DOHH2 (cell line): ENCODE measurements around the gene IFRD1.

Experiments
- H3F3A ChIP-seq: fragments of 200-600 bp; sonication (generic), shearing (Covaris generic); 2 replicates; pipeline ENCODE4 v1.6.0; 2016; ENCODE audit warnings: antibody characterized with exemption, mild to moderate bottlenecking; ENCODE audit not compliant: control insufficient read depth, insufficient read depth
- H3K27ac ChIP-seq: fragments of 200-600 bp; sonication (generic); 2 replicates; pipeline ENCODE4 v1.5.1; 2014; ENCODE audit warnings: low read depth, mild to moderate bottlenecking, low read length, moderate library complexity
- H3K27me3 ChIP-seq: fragments of 200-600 bp; sonication (generic); 2 replicates; pipeline ENCODE4 v1.6.1; 2014; ENCODE audit warnings: mild to moderate bottlenecking, low read length, mixed read lengths; ENCODE audit not compliant: control insufficient read depth
- H3K36me3 ChIP-seq: fragments of 200-600 bp; sonication (generic); 2 replicates; pipeline ENCODE4 v1.6.1; 2014; ENCODE audit warnings: mild to moderate bottlenecking, low read length, moderate library complexity, mixed read lengths; ENCODE audit not compliant: control insufficient read depth
- H3K4me1 ChIP-seq: fragments of 200-600 bp; sonication (generic); 2 replicates; pipeline ENCODE4 v1.6.1; 2014; ENCODE audit warnings: mild to moderate bottlenecking, low read length, mixed read lengths; ENCODE audit not compliant: control insufficient read depth
- H3K4me2 ChIP-seq: fragments of 200-600 bp; sonication (generic); 2 replicates; pipeline ENCODE4 v1.6.0; 2014; ENCODE audit warnings: mild to moderate bottlenecking, low read length, moderate library complexity
- H3K4me3 ChIP-seq: fragments of 200-600 bp; sonication (generic); 2 replicates; pipeline ENCODE4 v1.5.1; 2014; ENCODE audit warnings: mild to moderate bottlenecking, low read length, mixed read lengths
- H3K79me2 ChIP-seq: fragments of 200-600 bp; sonication (generic); 2 replicates; pipeline ENCODE4 v1.6.1; 2014; ENCODE audit warnings: mild to moderate bottlenecking, low read length, mixed read lengths; ENCODE audit not compliant: control insufficient read depth
- H3K9me2 ChIP-seq: fragments of 200-600 bp; sonication (generic); replicated peaks from 2 replicates; pipeline ENCODE4 v1.6.1; 2014; ENCODE audit warnings: mild to moderate bottlenecking, low read length, mixed read lengths; ENCODE audit not compliant: control insufficient read depth
- H3K9me3 ChIP-seq: fragments of 200-600 bp; sonication (generic); 2 replicates; pipeline ENCODE4 v1.6.1; 2014; ENCODE audit warnings: antibody characterized with exemption, low read length, mixed read lengths; ENCODE audit not compliant: control insufficient read depth, insufficient read depth
- H4K20me1 ChIP-seq: fragments of 200-600 bp; sonication (generic); 2 replicates; pipeline ENCODE4 v1.6.0; 2014; ENCODE audit warnings: low read depth, mild to moderate bottlenecking, antibody characterized with exemption, low read length, moderate library complexity; ENCODE audit not compliant: control insufficient read depth, insufficient read depth
- EZH2phosphoT487 ChIP-seq: fragments of 200-600 bp; sonication (generic); IDR thresholded peaks from 2 replicates; pipeline ENCODE4 v1.6.1; 2017; ENCODE audit warnings: borderline replicate concordance, mild to moderate bottlenecking, antibody characterized with exemption, low read length, moderate library complexity, mixed read lengths
- TF ChIP-seq, protein P1 (sequence below): fragments of 200-600 bp; sonication (generic); IDR thresholded peaks from one replicate; pipeline ENCODE4 v1.5.1; 2014; ENCODE audit warnings: antibody characterized with exemption, mild to moderate bottlenecking, low read depth, low read length; ENCODE audit not compliant: poor library complexity, severe bottlenecking

Gene IFRD1

DNA sequence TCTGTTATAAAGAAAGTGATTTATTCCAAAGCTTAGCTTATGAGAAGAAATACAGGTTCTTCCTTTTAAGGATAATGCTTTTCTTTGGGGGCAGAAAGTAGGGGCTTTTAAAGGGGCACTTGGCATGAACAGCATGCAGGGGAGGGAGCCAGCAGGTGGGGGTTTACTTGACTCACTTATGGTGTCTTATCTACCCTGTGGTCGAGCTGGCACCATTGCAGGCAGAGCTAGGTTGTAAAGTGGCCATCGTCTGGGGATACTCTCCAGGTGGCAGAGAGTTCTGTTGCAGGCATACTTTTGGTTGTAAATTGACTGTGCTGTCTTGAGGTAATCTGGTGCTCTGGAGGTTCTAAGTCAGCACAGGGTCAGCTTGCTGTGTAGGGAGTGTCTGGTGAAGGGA, 26.3 kb upstream of the IFRD1 start:
- no peaks in the 10 kb centered on the region for H3K9me3 ChIP-seq

DNA sequence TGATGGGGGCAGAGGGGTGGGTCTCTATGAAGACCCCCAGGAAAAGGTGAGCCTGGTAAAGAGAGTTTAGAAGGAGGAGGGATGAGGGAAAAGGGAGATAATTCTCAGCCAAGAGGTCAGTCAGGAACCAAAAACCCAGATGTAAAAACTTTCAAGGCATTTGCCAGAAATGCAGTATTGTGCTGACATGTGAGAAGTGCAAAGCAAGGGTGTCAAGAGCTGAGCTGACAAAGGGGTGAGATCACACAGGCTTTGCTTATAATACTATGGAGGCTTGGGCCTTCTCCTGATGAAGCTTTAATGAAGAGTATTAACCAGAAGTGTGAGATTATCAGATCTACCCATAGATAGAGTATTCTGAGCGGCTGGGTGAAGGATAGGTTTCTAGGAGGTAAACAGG, 22.3 kb upstream of the IFRD1 start:
- Histone ChIP-seq H3K27me3 (no peaks in the 10 kb centered on the region), H3F3A (no peaks in the 10 kb centered on the region), H3K9me3 (no peaks in the 10 kb centered on the region), H3K9me2 (no peaks in the 10 kb centered on the region), H3K4me2 (no peak overlapping the region), H3K4me3 (no peak overlapping the region), H3K27ac (no peak overlapping the region), H4K20me1 (no peaks in the 10 kb centered on the region), H3K79me2 (no peaks in the 10 kb centered on the region), H3K36me3 (no peaks in the 10 kb centered on the region), H3K4me1 (peaks cover 20% of the 10 kb centered on the region)
- TF ChIP-seq, protein P1, sequence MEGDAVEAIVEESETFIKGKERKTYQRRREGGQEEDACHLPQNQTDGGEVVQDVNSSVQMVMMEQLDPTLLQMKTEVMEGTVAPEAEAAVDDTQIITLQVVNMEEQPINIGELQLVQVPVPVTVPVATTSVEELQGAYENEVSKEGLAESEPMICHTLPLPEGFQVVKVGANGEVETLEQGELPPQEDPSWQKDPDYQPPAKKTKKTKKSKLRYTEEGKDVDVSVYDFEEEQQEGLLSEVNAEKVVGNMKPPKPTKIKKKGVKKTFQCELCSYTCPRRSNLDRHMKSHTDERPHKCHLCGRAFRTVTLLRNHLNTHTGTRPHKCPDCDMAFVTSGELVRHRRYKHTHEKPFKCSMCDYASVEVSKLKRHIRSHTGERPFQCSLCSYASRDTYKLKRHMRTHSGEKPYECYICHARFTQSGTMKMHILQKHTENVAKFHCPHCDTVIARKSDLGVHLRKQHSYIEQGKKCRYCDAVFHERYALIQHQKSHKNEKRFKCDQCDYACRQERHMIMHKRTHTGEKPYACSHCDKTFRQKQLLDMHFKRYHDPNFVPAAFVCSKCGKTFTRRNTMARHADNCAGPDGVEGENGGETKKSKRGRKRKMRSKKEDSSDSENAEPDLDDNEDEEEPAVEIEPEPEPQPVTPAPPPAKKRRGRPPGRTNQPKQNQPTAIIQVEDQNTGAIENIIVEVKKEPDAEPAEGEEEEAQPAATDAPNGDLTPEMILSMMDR: no peak
- TF ChIP-seq EZH2phosphoT487: no peak

More for the DNA sequence above, 26.3 kb upstream of the IFRD1 start:
- Histone ChIP-seq H3K9me2 (no peaks in the 10 kb centered on the region), H4K20me1 (no peaks in the 10 kb centered on the region), H3K36me3 (no peaks in the 10 kb centered on the region), H3K4me1 (peaks cover 37% of the 10 kb centered on the region), H3K27ac (no peak overlapping the region), H3K4me2 (no peak overlapping the region), H3K4me3 (no peak overlapping the region), H3F3A (peaks cover 8% of the 10 kb centered on the region), H3K27me3 (no peaks in the 10 kb centered on the region), H3K79me2 (no peaks in the 10 kb centered on the region)
- TF ChIP-seq EZH2phosphoT487: no peak
- TF ChIP-seq, protein P1: no peak

DNA sequence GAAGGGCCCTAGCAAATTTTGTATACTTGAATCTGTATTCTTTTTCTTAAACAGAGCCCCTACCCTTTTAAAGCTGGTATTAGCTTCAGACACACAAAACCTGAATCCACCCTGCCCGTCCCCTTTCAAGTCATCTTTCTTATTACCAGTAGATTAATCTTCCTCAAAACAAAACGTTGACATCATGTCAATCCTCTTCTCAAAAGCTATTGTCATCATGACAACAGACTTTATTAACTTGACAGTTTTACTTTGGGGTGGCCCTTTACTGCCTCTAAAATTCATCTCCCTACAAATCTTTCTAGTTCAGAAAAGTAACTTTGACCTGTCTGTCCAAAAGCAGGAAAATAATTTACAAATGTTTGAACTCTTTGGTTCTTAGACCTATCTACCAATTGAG, 21.5 kb upstream of the IFRD1 start:
- H3K27ac ChIP-seq: no peak overlapping the region
- TF ChIP-seq EZH2phosphoT487: no peak
- TF ChIP-seq, protein P1: no peak
- no peaks in the 10 kb centered on the region for H3F3A ChIP-seq
- no peaks in the 10 kb centered on the region for H3K9me2 ChIP-seq
- no peaks in the 10 kb centered on the region for H3K9me3 ChIP-seq
- H3K27me3 ChIP-seq: no peaks in the 10 kb centered on the region
- H3K4me2 ChIP-seq: no peak overlapping the region
- no peaks in the 10 kb centered on the region for H3K36me3 ChIP-seq
- H4K20me1 ChIP-seq: no peaks in the 10 kb centered on the region
- peaks cover 20% of the 10 kb centered on the region for H3K4me1 ChIP-seq
- no peaks in the 10 kb centered on the region for H3K79me2 ChIP-seq
- H3K4me3 ChIP-seq: no peak overlapping the region

DNA sequence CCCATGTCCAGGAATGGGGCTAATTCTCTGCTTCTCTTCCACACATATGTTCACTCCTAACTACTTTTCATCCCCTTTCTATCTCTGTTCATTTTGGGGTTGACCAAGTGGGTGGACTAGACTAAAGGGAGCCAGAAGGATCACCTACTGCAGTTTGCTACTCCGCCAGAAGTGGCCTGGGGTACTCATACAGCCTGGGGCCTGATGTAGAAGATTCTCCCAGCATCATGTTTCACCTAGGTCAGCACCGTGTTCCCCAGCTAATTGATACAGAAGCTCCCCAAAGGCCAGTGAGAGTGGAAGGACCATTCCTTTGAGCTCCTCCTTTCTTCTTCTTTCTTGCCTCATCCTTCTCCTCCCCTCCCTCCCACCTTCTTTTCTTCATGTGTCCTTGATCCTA, 19.6 kb upstream of the IFRD1 start:
- TF ChIP-seq EZH2phosphoT487: no peak
- TF ChIP-seq, protein P1: no peak

More for the DNA sequence above, 19.6 kb upstream of the IFRD1 start:
- no peak overlapping the region for H3K27ac ChIP-seq
- no peaks in the 10 kb centered on the region for H3K9me2 ChIP-seq
- no peak overlapping the region for H3K4me2 ChIP-seq
- no peaks in the 10 kb centered on the region for H3F3A ChIP-seq
- no peaks in the 10 kb centered on the region for H4K20me1 ChIP-seq
- H3K27me3 ChIP-seq: no peaks in the 10 kb centered on the region
- H3K4me1 ChIP-seq: peaks cover 20% of the 10 kb centered on the region
- no peaks in the 10 kb centered on the region for H3K79me2 ChIP-seq
- H3K9me3 ChIP-seq: no peaks in the 10 kb centered on the region
- no peaks in the 10 kb centered on the region for H3K36me3 ChIP-seq
- no peak overlapping the region for H3K4me3 ChIP-seq
